SK-N-SH treated with all-trans-retinoic acid at 6 μM for 48 hours (cell line): ENCODE data around the gene TMC2.

Source experiments
- ATAC-seq: fragments of 200-7000 bp; cut with Tn5 transposase; 3 replicates; pipeline ENCODE4 v1.9.1; 2020; ENCODE audit warnings: mild to moderate bottlenecking, moderate library complexity
- BACH2 ChIP-seq: fragments of 250-450 bp; sonication (Bioruptor Pico); IDR thresholded peaks from 2 replicates; pipeline ENCODE4 v1.9.0; 2021; ENCODE audit warnings: mild to moderate bottlenecking, borderline replicate concordance
- CREB5 ChIP-seq: fragments of 250-450 bp; sonication (Bioruptor Pico); IDR thresholded peaks from 2 replicates; pipeline ENCODE4 v1.5.1; 2020; ENCODE audit warnings: low read depth, mild to moderate bottlenecking, moderate library complexity
- CSDC2 ChIP-seq: fragments of 250-450 bp; sonication (Bioruptor Pico); IDR thresholded peaks from 2 replicates; pipeline ENCODE4 v1.5.0; 2020; ENCODE audit warnings: mild to moderate bottlenecking, moderate library complexity
- ESRRG ChIP-seq: fragments of 250-450 bp; sonication (Bioruptor Pico); IDR thresholded peaks from 2 replicates; pipeline ENCODE4 v1.6.1; 2021; ENCODE audit warnings: mild to moderate bottlenecking
- GLIS3 ChIP-seq: fragments of 250-450 bp; sonication (Bioruptor Pico); IDR thresholded peaks from 2 replicates; pipeline ENCODE4 v1.5.0; 2020; ENCODE audit warnings: mild to moderate bottlenecking, moderate library complexity
- OSR1 ChIP-seq: fragments of 250-450 bp; sonication (Bioruptor Pico); IDR thresholded peaks from 2 replicates; pipeline ENCODE4 v1.8.0; 2022; ENCODE audit warnings: moderate library complexity, mild to moderate bottlenecking, inconsistent platforms
- PATZ1 ChIP-seq: fragments of 250-450 bp; sonication (Bioruptor Pico); IDR thresholded peaks from 2 replicates; pipeline ENCODE4 v1.8.0; 2020; ENCODE audit warnings: mild to moderate bottlenecking, moderate library complexity, borderline replicate concordance
- PPARA ChIP-seq: fragments of 250-450 bp; sonication (Bioruptor Pico); IDR thresholded peaks from 2 replicates; pipeline ENCODE4 v1.5.0; 2020; ENCODE audit warnings: mild to moderate bottlenecking, borderline replicate concordance
- RARB ChIP-seq: fragments of 250-450 bp; sonication (Bioruptor Pico); IDR thresholded peaks from 2 replicates; pipeline ENCODE4 v1.8.0; 2021; ENCODE audit warnings: mild to moderate bottlenecking, moderate library complexity
- SNAI2 ChIP-seq: fragments of 250-450 bp; sonication (Bioruptor Pico); IDR thresholded peaks from 2 replicates; pipeline ENCODE4 v1.5.0; 2020; ENCODE audit warnings: mild to moderate bottlenecking, moderate library complexity
- TCF4 ChIP-seq: fragments of 250-450 bp; sonication (Bioruptor Pico); IDR thresholded peaks from 2 replicates; pipeline ENCODE4 v1.8.0; 2021; ENCODE audit warnings: mild to moderate bottlenecking, moderate library complexity, borderline replicate concordance
- TOX ChIP-seq: fragments of 250-450 bp; sonication (Bioruptor Pico); IDR thresholded peaks from 2 replicates; pipeline ENCODE4 v1.8.0; 2021; ENCODE audit warnings: mild to moderate bottlenecking, moderate library complexity, borderline replicate concordance
- TSHZ2 ChIP-seq: fragments of 250-450 bp; sonication (Bioruptor Pico); IDR thresholded peaks from 2 replicates; pipeline ENCODE4 v1.5.0; 2020; ENCODE audit warnings: mild to moderate bottlenecking, moderate library complexity
- ZFP3 ChIP-seq: fragments of 250-450 bp; sonication (Bioruptor Pico); IDR thresholded peaks from 2 replicates; pipeline ENCODE4 v1.5.0; 2020; ENCODE audit warnings: mild to moderate bottlenecking, moderate library complexity
- ZFP30 ChIP-seq: fragments of 450-650 bp; formaldehyde crosslinking; IDR thresholded peaks from 2 replicates; pipeline ENCODE4 v1.5.0; 2022; ENCODE audit warnings: mild to moderate bottlenecking, moderate library complexity
- ZNF70 ChIP-seq: fragments of 450-650 bp; formaldehyde crosslinking; IDR thresholded peaks from 2 replicates; pipeline ENCODE4 v1.5.0; 2020; ENCODE audit warnings: mild to moderate bottlenecking, moderate library complexity
- TF ChIP-seq, protein P1 (sequence below): fragments of 250-450 bp; sonication (Bioruptor Pico); IDR thresholded peaks from 2 replicates; pipeline ENCODE4 v1.5.1; 2021; ENCODE audit warnings: mild to moderate bottlenecking, moderate library complexity
- TF ChIP-seq, protein P2 (sequence below): fragments of 250-450 bp; sonication (Bioruptor Pico); IDR thresholded peaks from 2 replicates; pipeline ENCODE4 v1.8.0; 2021; ENCODE audit warnings: low read depth, mild to moderate bottlenecking, moderate library complexity, borderline replicate concordance

Gene TMC2

DNA sequence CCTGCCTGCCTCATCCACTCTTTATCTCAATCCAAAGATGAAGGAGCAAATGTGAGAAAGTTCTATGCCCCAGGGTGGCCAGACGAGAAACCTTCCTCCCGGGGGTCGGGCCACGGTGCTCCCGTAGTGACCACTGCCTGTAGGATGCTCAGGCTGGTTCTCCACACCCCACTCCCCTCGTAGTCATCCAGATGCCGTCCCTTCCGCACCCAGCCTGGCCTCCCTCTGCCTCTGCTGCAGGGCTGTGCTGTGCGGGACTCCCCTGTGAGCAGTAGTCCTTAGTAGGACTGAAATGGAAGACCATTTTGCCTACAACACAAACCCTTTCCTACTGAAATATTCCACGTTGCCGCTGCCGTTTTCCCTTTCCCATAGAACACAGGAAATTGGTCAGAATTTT, 2.0 kb downstream of the TMC2 start:
- ATAC-seq = no peak
- TF ChIP-seq BACH2 (CRISPR knock-in tag) = no peak
- no peak for TF ChIP-seq ZFP30 (CRISPR knock-in tag)
- no peak for TF ChIP-seq ESRRG (CRISPR knock-in tag)
- TF ChIP-seq, protein P1, sequence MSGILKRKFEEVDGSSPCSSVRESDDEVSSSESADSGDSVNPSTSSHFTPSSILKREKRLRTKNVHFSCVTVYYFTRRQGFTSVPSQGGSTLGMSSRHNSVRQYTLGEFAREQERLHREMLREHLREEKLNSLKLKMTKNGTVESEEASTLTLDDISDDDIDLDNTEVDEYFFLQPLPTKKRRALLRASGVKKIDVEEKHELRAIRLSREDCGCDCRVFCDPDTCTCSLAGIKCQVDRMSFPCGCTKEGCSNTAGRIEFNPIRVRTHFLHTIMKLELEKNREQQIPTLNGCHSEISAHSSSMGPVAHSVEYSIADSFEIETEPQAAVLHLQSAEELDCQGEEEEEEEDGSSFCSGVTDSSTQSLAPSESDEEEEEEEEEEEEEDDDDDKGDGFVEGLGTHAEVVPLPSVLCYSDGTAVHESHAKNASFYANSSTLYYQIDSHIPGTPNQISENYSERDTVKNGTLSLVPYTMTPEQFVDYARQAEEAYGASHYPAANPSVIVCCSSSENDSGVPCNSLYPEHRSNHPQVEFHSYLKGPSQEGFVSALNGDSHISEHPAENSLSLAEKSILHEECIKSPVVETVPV (CRISPR knock-in tag) = no peak
- TF ChIP-seq TOX (CRISPR knock-in tag) = no peak
- TF ChIP-seq RARB (CRISPR knock-in tag) = no peak
- no peak for TF ChIP-seq PATZ1 (CRISPR knock-in tag)
- no peak for TF ChIP-seq CSDC2 (CRISPR knock-in tag)
- no peak for TF ChIP-seq GLIS3 (CRISPR knock-in tag)
- TF ChIP-seq OSR1 (CRISPR knock-in tag) = no peak
- TF ChIP-seq TSHZ2 (CRISPR knock-in tag) = no peak
- TF ChIP-seq, protein P2, sequence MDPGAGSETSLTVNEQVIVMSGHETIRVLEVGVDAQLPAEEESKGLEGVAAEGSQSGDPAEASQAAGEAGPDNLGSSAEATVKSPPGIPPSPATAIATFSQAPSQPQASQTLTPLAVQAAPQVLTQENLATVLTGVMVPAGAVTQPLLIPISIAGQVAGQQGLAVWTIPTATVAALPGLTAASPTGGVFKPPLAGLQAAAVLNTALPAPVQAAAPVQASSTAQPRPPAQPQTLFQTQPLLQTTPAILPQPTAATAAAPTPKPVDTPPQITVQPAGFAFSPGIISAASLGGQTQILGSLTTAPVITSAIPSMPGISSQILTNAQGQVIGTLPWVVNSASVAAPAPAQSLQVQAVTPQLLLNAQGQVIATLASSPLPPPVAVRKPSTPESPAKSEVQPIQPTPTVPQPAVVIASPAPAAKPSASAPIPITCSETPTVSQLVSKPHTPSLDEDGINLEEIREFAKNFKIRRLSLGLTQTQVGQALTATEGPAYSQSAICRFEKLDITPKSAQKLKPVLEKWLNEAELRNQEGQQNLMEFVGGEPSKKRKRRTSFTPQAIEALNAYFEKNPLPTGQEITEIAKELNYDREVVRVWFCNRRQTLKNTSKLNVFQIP (CRISPR knock-in tag) = no peak
- no peak for TF ChIP-seq TCF4 (CRISPR knock-in tag)
- TF ChIP-seq ZNF70 (CRISPR knock-in tag) = no peak
- TF ChIP-seq CREB5 (CRISPR knock-in tag) = no peak
- no peak for TF ChIP-seq SNAI2 (CRISPR knock-in tag)
- TF ChIP-seq, all 23 proteins: peak for 0

DNA sequence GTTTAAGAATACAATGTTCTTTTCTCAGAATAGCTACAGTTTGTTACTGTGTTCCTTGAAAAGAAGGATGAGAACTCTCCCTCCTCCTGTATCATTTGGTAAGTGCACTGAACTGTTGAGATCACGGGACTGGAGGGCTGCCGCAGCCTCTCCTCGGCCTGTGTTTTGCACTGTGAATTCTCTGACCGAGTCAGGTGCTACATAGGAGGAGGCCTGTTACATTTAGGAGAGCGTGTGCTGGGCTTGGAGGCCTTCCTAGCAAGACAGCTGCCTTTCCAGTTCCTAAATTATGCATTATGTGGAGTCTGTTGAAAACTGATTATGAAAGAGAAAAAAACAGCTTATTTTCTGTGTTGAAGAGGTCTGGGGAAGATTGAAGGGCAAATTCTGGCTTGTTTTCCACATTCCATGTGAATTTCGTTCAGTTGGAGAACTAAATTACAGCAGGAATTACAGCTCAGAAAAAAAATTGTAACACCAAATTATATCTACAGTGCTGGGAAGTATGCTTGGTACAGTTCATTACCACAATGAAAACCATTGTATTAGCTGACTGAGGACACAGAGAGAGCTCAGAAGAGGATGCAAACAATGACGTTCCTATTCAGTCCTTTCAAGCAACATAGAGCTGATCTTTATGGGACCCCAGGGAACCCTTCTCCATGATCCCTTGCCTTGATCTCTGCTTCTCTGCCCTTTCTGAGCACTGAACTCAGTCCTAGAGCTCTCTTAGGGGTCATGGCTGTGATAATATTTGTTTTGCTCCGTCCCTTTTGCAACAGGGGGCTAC, 2.8 kb downstream of the TMC2 start:
- no peak for ATAC-seq
- TF ChIP-seq ZNF70 (CRISPR knock-in tag) = no peak
- no peak for TF ChIP-seq TCF4 (CRISPR knock-in tag)
- TF ChIP-seq PATZ1 (CRISPR knock-in tag) = no peak
- TF ChIP-seq GLIS3 (CRISPR knock-in tag) = no peak
- no peak for TF ChIP-seq ZFP3 (CRISPR knock-in tag)
- TF ChIP-seq SNAI2 (CRISPR knock-in tag) = no peak
- TF ChIP-seq RARB (CRISPR knock-in tag) = no peak
- no peak for TF ChIP-seq OSR1 (CRISPR knock-in tag)
- no peak for TF ChIP-seq PPARA (CRISPR knock-in tag)
